CD4-positive, alpha-beta T cell treated with Interleukin-12 subunit alpha and Interleukin-12 subunit beta, for 1 hour (primary cell): ENCODE results near the gene SCD5.

ENCODE experiments used
- DNase-seq: peaks from one replicate; pipeline ENCODE4 v3.0.0-alpha.2; 2020

SCD5 gene

DNA sequence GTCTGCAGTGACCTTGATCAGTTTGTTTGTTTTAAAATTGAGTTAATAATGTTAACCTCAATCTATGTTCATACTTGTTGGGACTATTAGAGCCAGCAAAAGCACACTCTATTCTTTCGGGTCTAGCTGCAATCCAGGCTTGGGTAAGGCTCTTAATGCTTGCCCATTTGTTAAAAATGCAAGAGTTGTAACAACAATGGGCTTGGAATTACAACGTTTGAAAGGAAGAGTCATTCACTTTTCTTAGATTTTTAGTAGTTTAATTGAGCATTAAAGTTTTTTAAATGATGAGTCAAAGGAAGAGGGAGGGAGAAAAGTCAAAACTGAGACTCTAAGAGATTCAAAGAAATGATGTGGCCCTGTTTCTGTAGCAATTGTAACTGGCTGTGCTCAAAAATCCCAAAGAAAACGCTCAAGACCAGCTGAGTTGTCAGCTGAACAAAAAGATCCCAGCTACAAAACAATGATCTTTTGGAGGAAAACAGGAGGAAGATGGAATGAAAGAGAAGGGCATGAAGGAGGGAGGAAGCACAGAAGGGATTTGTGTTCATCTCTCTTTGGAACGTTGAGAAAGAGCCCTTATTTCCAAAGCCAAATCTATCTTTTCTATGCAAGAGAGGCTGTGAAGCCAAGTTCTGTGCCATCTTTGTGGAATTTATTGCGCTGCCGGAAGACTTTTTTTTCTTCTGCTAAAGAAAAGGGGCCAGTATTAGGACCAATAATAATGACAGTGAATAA is 5.5 kb downstream of the SCD5 start:
- no peak for DNase-seq

DNA sequence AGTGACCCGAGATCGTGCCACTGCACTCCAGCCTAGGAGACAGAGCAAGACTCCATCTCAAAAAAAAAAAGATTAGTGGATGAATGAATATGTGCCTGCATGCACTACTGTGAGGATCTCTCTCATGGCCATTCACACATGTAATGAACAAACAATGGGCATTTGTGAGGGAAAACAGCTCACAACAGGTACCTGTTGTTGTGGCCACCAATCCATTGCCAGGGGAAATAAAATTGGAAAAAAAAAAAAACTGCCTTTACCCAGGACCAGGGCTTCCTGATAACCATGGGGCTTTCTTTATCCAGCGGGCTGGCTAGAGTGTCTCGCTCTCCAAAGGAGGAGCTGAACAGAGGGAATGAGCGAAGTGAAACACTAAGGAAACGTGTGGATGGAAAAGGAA is 7.4 kb downstream of the SCD5 start:
- no peak for DNase-seq

DNA sequence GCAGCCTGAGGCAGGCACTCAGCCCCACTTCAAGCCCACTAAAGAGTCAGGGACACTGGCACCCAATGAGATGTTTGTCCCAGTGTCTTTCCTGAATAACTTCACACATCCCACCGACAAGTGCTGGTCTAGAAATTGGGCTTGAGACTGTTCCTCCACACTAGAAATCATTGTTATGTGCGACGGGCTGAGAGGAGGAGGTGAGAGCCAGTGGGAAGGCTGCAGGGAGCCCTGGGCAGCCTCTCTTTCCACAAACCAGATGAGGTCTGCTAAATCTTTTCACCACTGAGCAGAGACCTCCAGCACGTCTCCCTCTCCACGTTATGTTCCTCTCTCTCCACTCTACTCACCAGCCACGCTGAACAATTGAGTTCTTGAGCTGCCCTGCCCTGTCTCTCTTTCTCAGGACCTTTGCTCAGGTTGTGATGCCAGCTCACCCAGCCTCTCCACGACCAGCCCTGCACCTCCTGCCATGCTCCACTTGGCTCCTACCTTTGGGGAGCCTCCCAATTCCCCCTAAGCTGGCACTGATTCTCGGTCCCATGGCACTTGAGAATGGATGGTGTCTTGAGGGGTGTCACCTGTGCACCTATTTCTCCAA is 8.4 kb downstream of the SCD5 start:
- DNase-seq, result no peak

DNA sequence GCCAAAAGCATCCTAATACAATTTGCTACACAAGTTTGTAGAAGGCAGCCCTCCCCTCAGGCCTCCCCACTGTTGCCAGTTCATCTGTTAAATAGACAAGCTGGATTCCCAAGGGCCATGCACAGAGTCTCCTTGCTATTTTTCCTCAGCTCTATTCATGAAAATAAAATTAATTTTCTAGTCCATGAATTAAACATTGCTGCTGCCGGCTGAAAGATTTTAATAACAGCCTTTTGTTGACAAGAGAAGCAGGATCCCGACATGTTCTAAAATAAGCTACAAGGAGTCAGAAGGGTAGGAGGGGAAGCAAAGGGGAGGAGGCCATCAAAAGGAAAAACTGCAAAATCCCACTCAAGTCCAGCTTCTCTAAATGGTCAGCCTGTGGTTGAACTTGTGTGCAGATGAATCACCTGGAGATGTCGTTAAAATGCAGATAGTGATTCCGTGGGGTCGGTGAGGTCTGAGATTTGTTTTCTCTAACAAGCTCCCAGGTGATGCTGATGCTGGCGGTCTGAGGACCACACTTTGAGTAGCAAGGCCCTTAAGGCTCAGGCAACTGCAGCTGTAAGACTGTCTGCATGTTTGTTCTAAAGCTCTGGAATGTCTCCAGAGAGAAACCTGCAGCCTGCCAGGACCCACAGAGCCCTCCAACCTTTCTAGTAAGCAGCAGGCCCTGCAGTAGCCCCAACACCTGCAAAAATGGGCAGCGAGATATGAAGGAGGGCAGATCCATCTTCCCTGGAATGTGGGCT is 9.4 kb downstream of the SCD5 start:
- DNase-seq, result no peak

DNA sequence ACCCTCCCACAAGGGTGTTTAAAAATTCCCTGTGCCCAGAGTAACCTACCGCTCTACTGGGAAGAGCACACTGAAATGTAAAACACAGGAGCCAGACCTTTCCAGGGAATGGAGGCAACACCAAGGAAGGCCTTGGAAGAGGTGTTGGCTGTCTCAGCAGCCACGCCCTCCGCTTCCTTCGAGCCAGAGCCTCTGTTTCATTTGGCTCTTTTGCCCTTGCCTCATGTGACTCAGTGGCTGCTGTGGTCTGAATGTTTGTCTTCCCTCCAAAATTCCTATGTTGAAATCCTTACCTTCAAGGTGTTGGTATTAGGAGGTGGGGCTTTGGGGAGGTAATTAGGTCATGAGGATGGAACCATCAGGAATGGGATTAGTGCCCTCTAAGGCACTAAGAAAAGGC is 11.3 kb downstream of the SCD5 start:
- DNase-seq, result no peak

DNA sequence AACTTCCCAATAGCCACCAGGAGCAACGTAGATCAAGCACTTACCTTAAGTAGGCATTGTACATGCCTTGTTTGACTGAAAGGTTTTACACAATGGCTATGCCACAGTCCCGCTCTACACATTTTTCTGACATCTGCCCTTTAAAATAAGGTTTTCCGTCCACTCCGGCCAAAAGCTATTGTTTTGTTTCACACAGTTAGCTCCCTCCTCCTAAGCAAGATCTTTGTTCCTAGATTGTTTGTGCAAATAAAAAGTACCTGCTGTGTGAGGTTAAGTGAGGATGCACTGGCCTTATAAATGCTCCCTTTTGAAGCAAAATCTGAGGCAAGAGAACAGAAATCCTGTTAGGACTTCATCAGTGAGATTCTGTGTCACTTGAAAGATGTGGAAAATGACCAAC is 11.8 kb downstream of the SCD5 start:
- DNase-seq, result no peak

DNA sequence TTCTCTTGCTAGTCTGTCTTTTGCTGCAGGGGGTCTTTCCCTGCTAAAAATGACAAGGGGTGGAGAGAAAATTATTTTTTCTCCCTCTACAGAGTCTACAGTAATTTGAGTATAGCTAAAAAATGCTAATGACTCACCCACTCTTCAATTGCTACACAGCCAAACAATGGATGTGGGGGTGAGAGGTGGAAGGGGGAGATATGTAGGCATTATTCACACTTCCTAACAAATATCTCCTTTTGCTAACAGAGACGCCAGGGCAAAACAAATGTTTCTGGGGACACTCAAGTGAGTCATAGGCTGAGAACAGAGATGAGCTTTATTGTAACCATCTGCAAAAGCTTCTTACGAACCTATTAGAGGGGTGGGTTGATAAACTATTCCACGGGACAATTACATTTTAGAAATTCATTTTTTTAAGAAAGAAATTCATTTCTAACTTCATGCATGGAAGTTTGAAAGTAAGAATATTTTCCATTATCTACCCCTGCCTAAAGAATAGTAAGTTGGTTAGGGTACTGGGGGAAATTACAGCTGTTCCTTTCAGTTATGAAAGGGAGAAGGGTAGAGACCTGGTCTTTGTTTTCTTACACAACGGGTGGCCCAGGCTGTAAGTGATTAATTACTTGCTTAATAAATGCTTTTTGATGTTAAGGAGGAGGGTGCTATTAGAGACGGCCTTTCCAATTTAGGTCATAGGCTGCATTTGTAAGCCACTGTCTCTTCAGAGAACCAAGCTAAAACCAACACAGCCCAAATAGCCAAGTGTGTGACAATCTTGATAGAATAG is 12.8 kb downstream of the SCD5 start:
- no peak for DNase-seq

DNA sequence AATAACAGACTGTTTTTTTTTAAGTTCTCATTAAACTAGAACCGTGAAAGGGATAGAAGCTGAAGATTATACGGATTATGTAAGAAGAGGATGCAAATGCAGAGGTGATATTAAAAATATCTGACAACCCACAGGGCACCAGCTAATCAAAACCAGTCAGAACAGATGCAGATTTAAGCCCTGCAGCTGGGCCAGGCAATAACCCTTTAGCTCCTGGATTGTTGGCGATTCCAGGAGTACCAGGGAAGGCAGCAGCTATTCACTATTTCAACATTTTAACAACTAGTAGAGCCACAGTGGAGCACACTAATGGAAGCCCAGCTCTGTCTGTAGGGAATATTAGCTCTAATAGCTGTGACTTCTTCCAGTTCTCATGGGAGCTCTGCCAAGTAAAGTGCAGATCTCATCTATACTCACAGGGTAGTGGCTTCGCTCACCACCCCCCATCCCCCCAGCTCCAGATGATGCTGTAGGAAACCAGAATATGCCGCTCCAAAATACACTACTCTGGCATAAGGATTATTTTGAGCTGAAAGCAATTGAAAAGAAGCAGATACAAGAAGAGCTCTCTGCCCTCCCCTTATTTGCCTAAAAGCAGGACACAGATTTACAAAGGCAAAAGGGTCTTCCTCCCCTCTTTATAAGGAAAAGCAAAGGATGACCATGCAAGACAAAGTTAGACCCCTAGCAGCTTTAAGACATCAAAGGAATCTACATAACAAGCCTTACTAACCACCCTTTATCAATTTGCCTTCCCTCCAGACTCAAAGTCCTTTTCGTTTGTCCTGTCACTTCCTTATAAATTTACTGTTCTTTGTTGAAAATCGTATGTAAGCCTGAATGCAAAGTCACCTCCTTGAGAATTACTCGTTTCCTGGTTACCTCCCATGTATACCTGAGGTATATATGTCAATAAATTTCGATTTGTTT is 13.7 kb downstream of the SCD5 start:
- DNase-seq, result no peak

DNA sequence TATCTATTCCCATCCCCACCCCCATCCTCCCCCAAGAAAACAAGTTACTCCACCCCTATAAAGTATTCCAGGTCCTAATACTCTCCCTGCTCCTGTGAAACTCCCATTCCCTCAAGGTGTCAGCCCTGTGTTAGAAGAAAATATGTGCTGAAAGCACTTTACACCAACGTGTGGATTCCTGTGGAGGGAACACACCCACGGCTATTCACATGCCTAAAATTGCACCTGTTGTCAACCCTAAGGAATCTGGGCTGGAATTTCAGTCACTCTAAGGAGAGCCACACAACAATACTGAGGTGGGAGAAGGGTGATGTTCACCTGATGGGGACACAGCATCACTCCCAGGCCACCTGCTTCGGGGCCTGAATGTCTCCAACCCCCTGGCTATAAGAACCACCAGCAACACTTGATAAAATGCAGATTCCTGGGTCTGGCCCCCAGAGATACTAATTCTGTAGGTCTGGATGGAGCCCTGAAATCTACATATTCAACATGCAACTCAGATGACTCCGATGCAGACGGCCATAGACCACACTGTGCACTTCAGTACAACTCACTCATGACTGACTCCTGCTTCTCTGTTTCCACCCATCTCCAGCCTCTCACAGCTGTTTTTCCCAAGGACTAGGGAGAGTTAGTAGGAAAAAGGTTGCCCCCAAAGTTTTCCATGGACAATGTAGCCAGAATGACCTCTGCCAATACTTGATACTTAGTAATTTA is 15.8 kb downstream of the SCD5 start:
- no peak for DNase-seq

DNA sequence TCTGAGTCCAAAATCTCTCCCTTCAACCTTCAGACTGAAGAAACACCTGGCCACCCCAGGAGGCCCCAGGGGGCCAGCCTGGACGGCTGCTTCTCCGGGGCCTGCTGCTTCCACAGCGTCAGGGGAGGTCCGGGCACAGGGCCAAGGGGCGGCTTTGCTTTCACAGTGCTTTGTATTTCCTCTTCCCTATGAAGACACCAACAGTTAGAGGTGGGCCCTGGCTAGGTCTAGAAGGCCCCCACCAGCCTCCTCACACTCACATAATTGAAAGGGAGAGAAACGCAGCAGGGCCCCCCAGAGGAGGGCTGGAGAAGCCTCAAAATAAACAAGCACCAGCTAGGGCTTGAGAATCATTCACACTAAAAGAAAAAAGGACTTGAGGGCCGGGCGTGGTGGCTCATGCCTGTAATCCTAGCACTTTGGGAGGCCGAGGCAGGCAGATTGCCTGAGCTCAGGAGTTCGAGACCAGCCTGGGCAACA is 17.8 kb downstream of the SCD5 start:
- DNase-seq, result no peak

DNA sequence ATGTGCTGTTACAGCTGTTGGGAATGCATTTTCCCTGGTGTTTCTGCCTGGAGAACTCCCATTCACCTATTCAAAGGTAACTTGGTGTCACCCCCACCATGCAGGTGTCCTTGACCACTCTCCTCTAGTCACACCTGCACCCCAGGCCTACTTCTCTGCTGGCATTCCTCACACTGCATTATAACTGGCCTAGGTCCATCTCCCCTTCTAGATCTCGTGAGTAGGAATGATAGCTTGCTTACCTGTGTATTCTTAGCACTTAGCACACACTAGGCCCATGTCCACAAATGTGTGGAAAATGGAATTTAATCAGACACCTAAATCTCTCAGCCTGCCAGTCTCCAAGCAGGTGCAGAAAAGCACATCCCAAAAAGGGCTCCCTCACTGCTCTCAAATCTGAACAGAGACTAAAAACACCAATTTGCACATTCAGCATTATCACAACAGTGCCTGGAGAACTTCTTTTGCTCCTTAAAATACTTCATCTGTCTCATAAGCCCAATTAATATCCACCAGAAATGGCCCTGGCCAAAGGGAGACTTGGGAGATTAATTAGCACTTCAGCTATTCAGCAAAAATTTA is 18.3 kb downstream of the SCD5 start:
- DNase-seq, result no peak

DNA sequence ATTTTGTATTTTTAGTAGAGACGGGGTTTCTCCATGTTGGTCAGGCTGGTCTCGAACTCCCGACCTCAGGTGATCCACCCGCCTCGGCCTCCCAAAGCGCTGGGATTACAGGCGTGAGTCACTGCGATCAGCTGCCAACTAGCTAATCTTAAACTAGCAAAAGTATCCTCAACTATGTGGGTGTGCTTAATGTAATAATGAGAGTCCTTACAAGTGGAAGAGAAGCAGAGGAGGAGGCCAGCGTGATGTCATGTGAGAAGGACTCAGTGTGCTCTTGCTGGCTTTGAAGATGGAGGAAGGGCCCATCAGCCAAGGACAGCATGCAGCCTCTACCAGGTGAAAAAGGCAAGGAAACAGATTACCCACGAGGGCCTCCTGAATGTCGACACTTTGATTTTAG is 19.6 kb downstream of the SCD5 start:
- DNase-seq, result no peak

DNA sequence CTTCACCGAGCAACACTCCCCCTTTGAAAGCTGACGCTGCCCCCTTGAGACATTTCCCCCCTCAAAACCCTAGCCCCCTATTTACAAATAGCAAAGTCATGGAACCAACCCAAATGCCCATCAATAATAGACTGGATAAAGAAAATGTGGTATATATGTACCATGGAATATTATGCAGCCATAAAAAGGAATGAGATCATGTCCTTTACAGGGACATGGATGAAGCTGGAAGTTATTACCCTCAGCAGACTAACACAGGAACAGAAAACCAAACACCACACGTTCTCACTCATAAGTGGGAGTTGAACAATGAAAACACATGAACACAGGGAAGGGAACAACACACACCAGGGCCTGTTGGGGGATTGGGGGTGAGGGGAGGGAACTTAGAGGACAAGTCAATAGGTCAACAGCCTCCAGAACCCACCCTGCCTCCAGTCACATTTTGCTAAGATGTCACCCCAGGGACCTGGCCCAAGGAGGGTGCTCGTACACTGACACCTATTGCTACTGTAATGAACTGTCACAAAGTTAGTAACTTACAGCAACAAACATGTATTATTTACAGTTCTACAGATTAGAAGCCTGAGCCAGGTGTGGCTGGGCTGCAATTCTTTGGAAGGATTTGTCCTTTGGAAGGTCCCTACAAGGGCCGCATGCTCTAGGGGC is 20.6 kb downstream of the SCD5 start:
- no peak for DNase-seq

DNA sequence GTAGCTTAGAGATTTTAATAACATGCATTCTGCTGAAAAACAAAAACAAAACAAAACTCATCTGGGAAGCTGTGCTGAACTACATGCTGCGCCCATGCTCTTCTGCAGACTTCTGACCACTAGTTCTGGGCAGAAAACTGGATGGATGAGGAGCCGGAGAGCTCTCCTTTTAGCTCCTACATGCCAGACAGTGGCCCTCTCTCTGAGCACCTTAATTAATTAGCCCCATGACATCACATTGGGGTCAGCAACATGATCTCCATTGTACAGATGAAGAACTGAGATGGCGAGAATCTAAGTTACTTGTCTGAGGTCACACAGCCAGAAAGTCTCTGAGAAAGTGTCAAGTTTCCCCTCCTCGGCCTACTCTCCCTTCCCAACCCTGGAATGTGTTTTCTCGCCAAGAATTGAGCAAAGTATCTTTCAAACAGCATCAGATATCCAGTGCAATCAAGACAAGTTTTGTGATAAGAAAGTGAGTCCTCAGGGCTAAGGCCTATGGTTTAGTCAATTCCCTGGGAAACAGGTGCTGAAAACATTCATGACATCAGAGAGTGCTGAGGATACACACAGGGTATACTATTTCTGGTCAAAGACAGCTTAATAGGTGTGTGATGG is 21.6 kb downstream of the SCD5 start:
- no peak for DNase-seq

DNA sequence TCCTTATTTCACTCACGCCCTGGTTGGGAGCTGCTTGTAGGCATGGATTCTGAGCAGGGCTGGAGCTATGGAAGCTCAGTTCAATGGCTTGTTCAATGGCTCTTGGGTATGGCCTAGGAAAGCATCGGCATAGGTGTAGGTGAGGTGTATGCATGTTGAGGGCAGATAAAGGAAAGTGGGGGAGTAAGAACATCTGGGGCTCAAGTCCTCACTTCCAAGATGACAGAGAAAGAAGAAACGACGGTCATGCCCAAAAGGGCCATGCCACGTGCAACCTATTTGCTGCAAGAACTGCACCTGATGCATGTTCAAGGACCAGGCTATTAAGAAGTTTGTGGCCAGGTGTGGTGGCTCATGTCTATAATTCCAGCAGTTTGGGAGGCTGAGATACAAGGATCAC is 23.4 kb downstream of the SCD5 start:
- DNase-seq, result no peak

DNA sequence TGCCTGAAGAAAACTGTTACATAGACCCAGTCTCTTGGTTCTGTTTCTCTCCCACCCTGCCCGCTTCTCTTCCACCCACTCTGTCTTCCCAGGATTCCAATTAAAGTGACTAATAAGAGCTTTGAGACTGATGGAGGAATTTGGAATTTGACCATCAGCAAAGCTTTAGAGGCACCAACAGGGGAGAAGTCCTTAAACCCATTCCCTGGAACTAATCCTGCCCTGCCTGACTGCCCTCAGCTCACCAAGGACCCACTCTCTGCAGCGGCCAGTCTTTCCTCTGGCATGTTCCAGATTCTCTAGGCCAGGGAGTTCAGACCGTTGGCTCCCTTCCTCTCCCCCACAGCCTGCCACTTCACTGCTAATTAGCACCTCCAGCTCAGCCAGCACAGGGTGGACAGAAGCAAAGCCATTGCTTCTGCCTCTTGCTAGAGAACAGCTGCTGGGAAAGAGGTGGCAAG is 23.9 kb downstream of the SCD5 start:
- no peak for DNase-seq

DNA sequence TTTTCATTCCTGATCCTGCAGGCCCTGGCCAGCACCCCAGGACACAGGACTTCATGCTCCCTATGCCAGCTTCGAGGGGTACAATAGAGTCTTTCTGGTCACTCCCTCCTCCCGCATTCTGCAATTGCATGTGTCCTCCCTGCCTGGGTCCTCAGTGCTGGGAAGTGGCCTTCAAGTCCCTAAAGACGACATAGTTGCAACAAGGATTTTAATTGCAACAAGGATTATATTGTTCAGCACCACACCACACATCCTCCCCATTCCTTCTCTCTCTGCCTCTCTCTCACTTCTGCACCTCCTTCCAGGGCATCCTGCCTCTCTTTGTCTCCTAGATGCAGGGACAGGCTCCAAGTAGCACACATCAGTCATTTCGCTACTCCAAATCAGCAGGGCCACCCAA is 25.5 kb downstream of the SCD5 start:
- no peak for DNase-seq

DNA sequence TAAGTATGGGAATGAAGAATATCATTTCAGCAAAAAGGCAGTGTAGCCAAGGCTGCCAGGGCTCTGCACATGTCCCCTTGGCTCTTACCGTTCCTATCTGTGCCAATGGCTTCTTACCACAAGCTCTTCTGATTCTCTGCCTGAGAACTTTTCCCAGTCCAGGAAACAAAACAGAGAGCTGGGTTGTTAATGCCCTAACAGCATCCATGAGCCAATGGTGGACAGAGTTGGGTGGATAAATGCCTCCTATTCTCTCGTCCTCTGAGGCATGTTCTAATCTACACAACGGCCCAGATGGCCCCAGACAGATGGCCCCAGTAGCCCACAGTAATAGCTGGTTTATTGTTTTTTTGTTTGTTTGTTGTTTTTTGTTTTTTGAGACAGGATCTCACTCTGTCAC is 28.0 kb downstream of the SCD5 start:
- no peak for DNase-seq

DNA sequence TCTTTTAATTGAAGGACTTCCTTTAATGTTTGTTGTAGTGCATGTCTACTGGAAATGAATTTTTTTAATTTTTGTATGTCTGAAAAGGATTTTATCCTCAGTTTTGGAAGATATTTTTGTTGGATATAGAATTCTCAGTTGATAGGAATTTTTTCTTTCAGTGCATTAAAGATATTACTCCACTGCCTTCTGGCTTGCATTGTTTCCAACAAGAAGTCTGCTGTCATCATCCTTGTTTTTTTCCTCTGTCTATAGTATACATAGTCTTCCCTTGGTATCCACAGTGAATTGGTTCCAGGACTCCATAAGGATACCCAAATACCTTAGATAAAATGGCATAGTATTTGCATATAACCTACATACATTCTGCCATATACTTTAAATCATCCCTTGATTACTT is 33.5 kb downstream of the SCD5 start:
- no peak for DNase-seq

DNA sequence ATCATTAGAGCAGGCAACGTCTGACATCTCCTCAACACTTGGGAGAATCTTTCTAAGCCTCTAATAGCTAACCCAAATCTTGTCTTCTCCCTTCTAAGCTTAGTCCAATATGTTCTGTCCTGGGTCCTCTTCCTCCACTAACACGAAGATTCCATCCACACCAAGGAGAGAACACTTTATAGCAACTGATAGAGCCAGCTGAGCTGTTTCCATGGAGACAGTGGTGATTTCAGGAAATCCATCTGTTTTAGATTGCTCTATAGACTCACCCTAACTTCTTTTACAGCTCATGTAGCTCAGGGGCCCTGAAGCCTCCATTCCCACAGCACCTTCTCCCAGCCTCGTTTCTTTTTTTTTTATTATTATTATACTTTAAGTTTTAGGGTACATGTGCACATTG is 37.4 kb downstream of the SCD5 start:
- no peak for DNase-seq
